ENCODE results near the gene DGCR2. TPM values are rescaled to one million over a fixed set of nuclear protein-coding genes. Genes with fewer than 3 reads are reported as not detected.

DGCR2 gene
- polyA plus RNA-seq, 1 donor from 2014 or later: 67.1 TPM

DNA sequence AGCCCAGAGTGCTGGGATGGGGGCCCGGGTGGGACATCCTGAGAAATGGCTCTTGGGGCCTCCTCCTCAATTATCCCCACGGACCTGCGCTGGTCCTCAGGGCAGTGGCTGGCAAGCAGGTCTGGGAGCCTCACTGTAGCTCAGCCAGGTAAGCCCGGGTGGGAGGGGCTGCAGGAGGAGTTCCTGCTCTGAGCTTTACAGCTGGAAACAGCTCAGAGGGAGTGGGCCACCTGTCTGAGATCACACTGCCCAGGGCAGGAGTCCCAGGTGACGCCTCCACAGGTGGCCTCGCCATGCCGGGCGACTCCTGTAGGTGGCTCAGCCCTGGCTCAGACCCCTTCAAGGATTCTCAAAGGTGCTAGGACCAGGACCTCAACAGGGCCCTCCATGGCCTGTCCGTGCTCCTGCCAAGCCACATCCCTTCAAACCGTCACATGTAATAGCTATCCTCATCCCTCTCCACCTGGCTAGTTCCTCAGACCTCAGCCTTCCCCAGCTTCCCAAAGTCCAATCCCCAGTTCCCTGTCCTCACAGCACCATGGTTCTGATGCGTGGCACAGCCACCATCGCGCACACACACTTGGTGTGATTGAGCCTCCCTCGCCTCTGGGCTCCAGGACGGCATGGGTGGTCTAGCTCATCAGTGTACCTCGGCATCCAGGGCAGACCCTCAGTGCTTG, 5.3 kb upstream of the DGCR2 start:
- no peak overlapping the region for H2AFZ ChIP-seq (ENCODE audit: low read depth, low read length)
- H3K27ac ChIP-seq (ENCODE audit: low read length): no peak overlapping the region
- no peaks in the 10 kb centered on the region for H4K20me1 ChIP-seq (ENCODE audit: insufficient read depth)
- H3K9ac ChIP-seq (ENCODE audit: low read length): no peak overlapping the region
- H3K9me3 ChIP-seq (ENCODE audit: low read length): no peaks in the 10 kb centered on the region
- no peak overlapping the region for H3K4me2 ChIP-seq (ENCODE audit: low read length)
- H3F3A ChIP-seq (ENCODE audit: insufficient read depth, low read length, poor library complexity, severe bottlenecking): no peaks in the 10 kb centered on the region
- no peaks in the 10 kb centered on the region for H3K79me2 ChIP-seq (replicated peaks; ENCODE audit: insufficient read depth, low read length)
- no peak for TF ChIP-seq EZH2 (IDR thresholded peaks at IDR 0.05; ENCODE audit: borderline replicate concordance, insufficient read depth, low read length, poor library complexity, severe bottlenecking)
- TF ChIP-seq EP300 (conservative IDR thresholded peaks at IDR 0.05; ENCODE audit: poor library complexity, severe bottlenecking): no peak
- no peak for TF ChIP-seq MXI1 (conservative IDR thresholded peaks at IDR 0.05; ENCODE audit: poor library complexity, severe bottlenecking)
- no peak for TF ChIP-seq TAF1 (IDR thresholded peaks at IDR 0.05; ENCODE audit: low read depth)
- TF ChIP-seq, protein P1, sequence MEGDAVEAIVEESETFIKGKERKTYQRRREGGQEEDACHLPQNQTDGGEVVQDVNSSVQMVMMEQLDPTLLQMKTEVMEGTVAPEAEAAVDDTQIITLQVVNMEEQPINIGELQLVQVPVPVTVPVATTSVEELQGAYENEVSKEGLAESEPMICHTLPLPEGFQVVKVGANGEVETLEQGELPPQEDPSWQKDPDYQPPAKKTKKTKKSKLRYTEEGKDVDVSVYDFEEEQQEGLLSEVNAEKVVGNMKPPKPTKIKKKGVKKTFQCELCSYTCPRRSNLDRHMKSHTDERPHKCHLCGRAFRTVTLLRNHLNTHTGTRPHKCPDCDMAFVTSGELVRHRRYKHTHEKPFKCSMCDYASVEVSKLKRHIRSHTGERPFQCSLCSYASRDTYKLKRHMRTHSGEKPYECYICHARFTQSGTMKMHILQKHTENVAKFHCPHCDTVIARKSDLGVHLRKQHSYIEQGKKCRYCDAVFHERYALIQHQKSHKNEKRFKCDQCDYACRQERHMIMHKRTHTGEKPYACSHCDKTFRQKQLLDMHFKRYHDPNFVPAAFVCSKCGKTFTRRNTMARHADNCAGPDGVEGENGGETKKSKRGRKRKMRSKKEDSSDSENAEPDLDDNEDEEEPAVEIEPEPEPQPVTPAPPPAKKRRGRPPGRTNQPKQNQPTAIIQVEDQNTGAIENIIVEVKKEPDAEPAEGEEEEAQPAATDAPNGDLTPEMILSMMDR (IDR thresholded peaks at IDR 0.05; ENCODE audit: poor library complexity, severe bottlenecking): no peak
- no peak for TF ChIP-seq SMC3 (conservative IDR thresholded peaks at IDR 0.05; ENCODE audit: poor library complexity)
- no peak for TF ChIP-seq RAD21 (conservative IDR thresholded peaks at IDR 0.05)
- no peak for TF ChIP-seq POLR2AphosphoS5 (IDR thresholded peaks at IDR 0.05)
- TF ChIP-seq, protein P2, sequence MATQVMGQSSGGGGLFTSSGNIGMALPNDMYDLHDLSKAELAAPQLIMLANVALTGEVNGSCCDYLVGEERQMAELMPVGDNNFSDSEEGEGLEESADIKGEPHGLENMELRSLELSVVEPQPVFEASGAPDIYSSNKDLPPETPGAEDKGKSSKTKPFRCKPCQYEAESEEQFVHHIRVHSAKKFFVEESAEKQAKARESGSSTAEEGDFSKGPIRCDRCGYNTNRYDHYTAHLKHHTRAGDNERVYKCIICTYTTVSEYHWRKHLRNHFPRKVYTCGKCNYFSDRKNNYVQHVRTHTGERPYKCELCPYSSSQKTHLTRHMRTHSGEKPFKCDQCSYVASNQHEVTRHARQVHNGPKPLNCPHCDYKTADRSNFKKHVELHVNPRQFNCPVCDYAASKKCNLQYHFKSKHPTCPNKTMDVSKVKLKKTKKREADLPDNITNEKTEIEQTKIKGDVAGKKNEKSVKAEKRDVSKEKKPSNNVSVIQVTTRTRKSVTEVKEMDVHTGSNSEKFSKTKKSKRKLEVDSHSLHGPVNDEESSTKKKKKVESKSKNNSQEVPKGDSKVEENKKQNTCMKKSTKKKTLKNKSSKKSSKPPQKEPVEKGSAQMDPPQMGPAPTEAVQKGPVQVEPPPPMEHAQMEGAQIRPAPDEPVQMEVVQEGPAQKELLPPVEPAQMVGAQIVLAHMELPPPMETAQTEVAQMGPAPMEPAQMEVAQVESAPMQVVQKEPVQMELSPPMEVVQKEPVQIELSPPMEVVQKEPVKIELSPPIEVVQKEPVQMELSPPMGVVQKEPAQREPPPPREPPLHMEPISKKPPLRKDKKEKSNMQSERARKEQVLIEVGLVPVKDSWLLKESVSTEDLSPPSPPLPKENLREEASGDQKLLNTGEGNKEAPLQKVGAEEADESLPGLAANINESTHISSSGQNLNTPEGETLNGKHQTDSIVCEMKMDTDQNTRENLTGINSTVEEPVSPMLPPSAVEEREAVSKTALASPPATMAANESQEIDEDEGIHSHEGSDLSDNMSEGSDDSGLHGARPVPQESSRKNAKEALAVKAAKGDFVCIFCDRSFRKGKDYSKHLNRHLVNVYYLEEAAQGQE (IDR thresholded peaks at IDR 0.05; ENCODE audit: borderline replicate concordance): no peak
- no peaks in the 10 kb centered on the region for H3K27me3 ChIP-seq (ENCODE audit: insufficient read depth, low read depth, low read length)
- H3K9me2 ChIP-seq (ENCODE audit: insufficient read depth, low read length): no peaks in the 10 kb centered on the region
- no peaks in the 10 kb centered on the region for H3K36me3 ChIP-seq (ENCODE audit: insufficient read depth, low read length)
- no peak overlapping the region for H3K4me3 ChIP-seq (ENCODE audit: low read length)

DNA sequence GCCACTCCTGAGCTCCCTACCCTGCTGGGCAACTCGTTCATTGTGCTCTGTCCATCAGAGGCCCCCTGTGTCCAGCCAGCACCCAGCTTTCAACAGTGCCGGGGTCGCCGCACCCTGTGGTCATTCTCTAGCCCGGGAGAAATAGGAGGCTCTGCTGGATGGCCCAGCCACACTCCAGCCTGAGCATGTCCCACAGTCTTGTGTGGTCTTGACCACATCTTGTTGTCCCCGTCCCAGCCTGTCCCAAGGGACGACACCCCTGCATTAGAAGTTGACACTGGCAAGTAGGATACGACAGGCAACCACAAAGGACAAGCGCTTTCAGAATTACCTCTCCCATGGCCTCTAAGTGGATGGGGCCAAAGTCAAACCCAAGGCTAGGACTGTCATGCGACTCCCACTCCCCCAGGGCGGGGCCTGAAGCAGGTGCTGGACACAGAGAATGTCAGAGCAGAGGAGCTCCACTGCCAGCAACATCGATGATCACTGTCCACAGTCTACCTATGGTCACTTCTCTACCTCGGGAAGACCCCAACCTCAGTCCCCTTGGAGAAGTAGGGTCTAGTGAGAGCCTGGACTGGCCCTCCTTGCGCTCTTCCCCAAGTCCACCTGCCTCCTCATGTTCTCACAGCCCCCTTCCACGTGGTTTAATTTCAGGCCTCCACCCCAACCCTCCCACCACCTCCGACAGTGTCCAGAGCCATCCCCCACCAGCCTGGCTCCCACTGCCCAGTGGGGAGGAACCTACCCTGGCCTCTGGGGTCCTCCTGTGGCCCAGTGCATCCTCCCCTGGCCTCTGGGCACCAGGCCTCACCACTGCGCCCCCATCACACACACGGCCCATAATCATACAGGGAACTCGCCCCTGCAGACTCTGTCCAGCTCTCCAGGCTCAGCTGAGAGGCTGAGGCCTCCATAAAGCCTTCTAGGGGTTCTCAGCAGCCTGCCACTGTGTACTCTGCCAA, 4.4 kb upstream of the DGCR2 start:
- Histone ChIP-seq H3K27me3 (ENCODE audit: insufficient read depth, low read depth, low read length) (no peaks in the 10 kb centered on the region), H3K9me3 (ENCODE audit: low read length) (no peaks in the 10 kb centered on the region), H4K20me1 (ENCODE audit: insufficient read depth) (no peaks in the 10 kb centered on the region), H3K4me3 (ENCODE audit: low read length) (no peak overlapping the region), H3K4me2 (ENCODE audit: low read length) (no peak overlapping the region), H3K9me2 (ENCODE audit: insufficient read depth, low read length) (no peaks in the 10 kb centered on the region), H3F3A (ENCODE audit: insufficient read depth, low read length, poor library complexity, severe bottlenecking) (no peaks in the 10 kb centered on the region), H3K79me2 (replicated peaks; ENCODE audit: insufficient read depth, low read length) (peaks cover 2% of the 10 kb centered on the region), H3K9ac (ENCODE audit: low read length) (no peak overlapping the region), H3K36me3 (ENCODE audit: insufficient read depth, low read length) (no peaks in the 10 kb centered on the region), H3K27ac (ENCODE audit: low read length) (no peak overlapping the region), H2AFZ (ENCODE audit: low read depth, low read length) (no peak overlapping the region)
- TF ChIP-seq RAD21 (conservative IDR thresholded peaks at IDR 0.05) (no peak), SMC3 (conservative IDR thresholded peaks at IDR 0.05; ENCODE audit: poor library complexity) (no peak), TAF1 (IDR thresholded peaks at IDR 0.05; ENCODE audit: low read depth) (no peak), EZH2 (IDR thresholded peaks at IDR 0.05; ENCODE audit: borderline replicate concordance, insufficient read depth, low read length, poor library complexity, severe bottlenecking) (no peak), EP300 (conservative IDR thresholded peaks at IDR 0.05; ENCODE audit: poor library complexity, severe bottlenecking) (no peak), MXI1 (conservative IDR thresholded peaks at IDR 0.05; ENCODE audit: poor library complexity, severe bottlenecking) (no peak), POLR2AphosphoS5 (IDR thresholded peaks at IDR 0.05) (no peak)
- TF ChIP-seq, protein P1 (IDR thresholded peaks at IDR 0.05; ENCODE audit: poor library complexity, severe bottlenecking): no peak
- TF ChIP-seq, protein P2 (IDR thresholded peaks at IDR 0.05; ENCODE audit: borderline replicate concordance): no peak
